K562 (cell line): Measurements from ENCODE around the gene DYNC2I2. TPM values are rescaled to one million over a fixed set of nuclear protein-coding genes. Genes with fewer than 3 reads are reported as not detected.

ENCODE experiments used
- ATAC-seq: fragments of 200-7000 bp; cut with Tn5 transposase; 3 replicates; pipeline ENCODE4 v1.9.1; 2020; ENCODE audit warnings: moderate library complexity
- BruUV-seq: library from RNA; stranded (reverse); fragments of 400-500 nt; replicated peaks from 2 replicates; lab custom pipeline; 2021; lab: Mats Ljungman, UMichigan
- CTCF ChIA-PET: fragments of 300-600 bp; formaldehyde crosslinking; extraction: SDS; loops from one replicate; lab custom pipeline; 2021; ENCODE audit warnings: low intra/inter-chr PET ratio; lab: Yijun Ruan, JAX
- POLR2A ChIA-PET: fragments of 300-600, 350-650 bp; sonication (Branson Sonifier 250); formaldehyde crosslinking; extraction: SDS; loops from one replicate; lab custom pipeline; 2021; ENCODE audit warnings: antibody characterized with exemption, inconsistent platforms; lab: Yijun Ruan, JAX
- DNase-seq, 4 experiments: peaks; one replicate each; pipeline versions ENCODE4 v3.0.0 to v3.0.0-alpha.2; 2011 to 2018; ENCODE audit warnings: low spot score in 3 of 4, mixed read lengths in 3 of 4; ENCODE audit errors: extremely low read depth in 1 of 4
- FAIRE-seq: peaks from 2 replicates; lab custom pipeline; 2011; peaks lifted over from hg19 to GRCh38; lab: Jason Lieb, UNC
- H2AFZ ChIP-seq: 2 replicates; pipeline ENCODE4 v1.6.0; 2011; ENCODE audit warnings: low read depth, low read length, control low read depth, inconsistent platforms
- H3K27ac ChIP-seq: fragments of 200-600 bp; 3 replicates; pipeline ENCODE4 v1.8.0; 2011; ENCODE audit warnings: low read depth, mild to moderate bottlenecking, control low read depth, inconsistent platforms, low read length, moderate library complexity, mixed read lengths; ENCODE audit errors: extremely low read depth
- H3K27me3 ChIP-seq, 2 experiments: fragments of 300-600 bp in 1 of 2; 2 replicates in 1 of 2; 3 replicates in 1 of 2; pipeline versions ENCODE4 v1.6.0 to v1.8.0; 2011; ENCODE audit warnings: inconsistent platforms in 2 of 2, low read length in 2 of 2, mild to moderate bottlenecking in 1 of 2, mixed read lengths in 1 of 2, moderate library complexity in 1 of 2; ENCODE audit not compliant: control insufficient read depth in 2 of 2, insufficient read depth in 2 of 2
- H3K36me3 ChIP-seq: fragments of 300-600 bp; 3 replicates; pipeline ENCODE4 v1.8.0; 2011; ENCODE audit warnings: mild to moderate bottlenecking, low read length, inconsistent platforms; ENCODE audit not compliant: control insufficient read depth, insufficient read depth
- H3K4me1 ChIP-seq, 2 experiments: fragments of 200-600 bp in 1 of 2; replicated peaks in 1 of 2; 2 replicates in 1 of 2; 3 replicates in 1 of 2; pipeline versions ENCODE4 v1.5.1 to v1.8.0; 2011; ENCODE audit warnings: inconsistent platforms in 2 of 2, low read length in 2 of 2, mild to moderate bottlenecking in 1 of 2, mixed read lengths in 1 of 2, moderate library complexity in 1 of 2; ENCODE audit not compliant: control insufficient read depth in 2 of 2, insufficient read depth in 2 of 2
- H3K4me2 ChIP-seq: 2 replicates; pipeline ENCODE4 v1.6.1; 2011; ENCODE audit warnings: low read length, control low read depth, inconsistent platforms, mixed read lengths; ENCODE audit not compliant: insufficient read depth
- H3K4me3 ChIP-seq: fragments of 200-600 bp; sonication (generic), shearing (Covaris generic); 2 replicates; pipeline ENCODE4 v1.5.1; 2016; ENCODE audit warnings: control low read depth, inconsistent platforms
- H3K79me2 ChIP-seq: fragments of 200-600 bp; 3 replicates; pipeline ENCODE4 v1.8.0; 2011; ENCODE audit warnings: low read length, inconsistent platforms; ENCODE audit not compliant: control insufficient read depth, insufficient read depth
- H3K9ac ChIP-seq, 2 experiments: 2 replicates each; pipeline versions ENCODE4 v1.6.0 to v1.6.1; 2011; ENCODE audit warnings: low read depth in 2 of 2, low read length in 2 of 2, control low read depth in 1 of 2, inconsistent platforms in 1 of 2, mild to moderate bottlenecking in 1 of 2, mixed read lengths in 1 of 2; ENCODE audit not compliant: insufficient read depth in 1 of 2
- H3K9me1 ChIP-seq: one replicate; pipeline ENCODE4 v1.6.0; 2011; ENCODE audit warnings: inconsistent platforms, mild to moderate bottlenecking, low read length, moderate library complexity; ENCODE audit not compliant: control insufficient read depth, insufficient read depth
- H3K9me3 ChIP-seq: replicated peaks from 2 replicates; pipeline ENCODE4 v1.5.1; 2011; ENCODE audit warnings: low read depth, low read length, inconsistent platforms; ENCODE audit not compliant: control insufficient read depth, insufficient read depth
- H4K20me1 ChIP-seq: replicated peaks from 2 replicates; pipeline ENCODE4 v1.6.1; 2011; ENCODE audit warnings: low read length, inconsistent platforms, mixed read lengths; ENCODE audit not compliant: control insufficient read depth, insufficient read depth
- ADNP ChIP-seq: fragments of 200-800 bp; sonication (Bioruptor generic); IDR thresholded peaks from 2 replicates; pipeline ENCODE4 v1.6.1; 2016; ENCODE audit warnings: missing genetic modification characterization, missing compliant biosample characterization
- ATF6 ChIP-seq: sonication (generic); formaldehyde crosslinking; IDR thresholded peaks from 2 replicates; pipeline ENCODE4 v1.4.0; 2020; ENCODE audit warnings: mild to moderate bottlenecking, missing genetic modification reagents
- BACH1 ChIP-seq: fragments of 200-800 bp; sonication (Bioruptor generic); IDR thresholded peaks from 2 replicates; pipeline ENCODE4 v1.6.1; 2016; ENCODE audit warnings: missing genetic modification characterization, missing compliant biosample characterization
- BMI1 ChIP-seq: fragments of 150-350 bp; IDR thresholded peaks from 2 replicates; pipeline ENCODE4 v1.6.1; 2014; ENCODE audit warnings: low read length
- BRD9 ChIP-seq: fragments of 450-650 bp; IDR thresholded peaks from 2 replicates; pipeline ENCODE4 v1.6.1; 2018; ENCODE audit warnings: low read depth; ENCODE audit not compliant: partially characterized antibody
- CEBPB ChIP-seq: fragments of 450-650 bp; IDR thresholded peaks from 2 replicates; pipeline ENCODE4 v1.6.1; 2016; ENCODE audit warnings: missing genetic modification characterization, missing compliant biosample characterization
- E2F6 ChIP-seq, 2 experiments: IDR thresholded peaks; 2 replicates each; pipeline ENCODE4 v1.6.1; 2011; ENCODE audit warnings: borderline replicate concordance in 1 of 2, control low read depth in 1 of 2, low read depth in 1 of 2, low read length in 1 of 2, mild to moderate bottlenecking in 1 of 2, mixed read lengths in 1 of 2, moderate library complexity in 1 of 2; ENCODE audit not compliant: insufficient read depth in 1 of 2, insufficient read length in 1 of 2, poor library complexity in 1 of 2, severe bottlenecking in 1 of 2; ENCODE audit errors: extremely low read depth in 1 of 2
- ESRRA ChIP-seq: fragments of 450-650 bp; IDR thresholded peaks from 2 replicates; pipeline ENCODE4 v1.6.1; 2014; ENCODE audit warnings: low read depth, mild to moderate bottlenecking, moderate library complexity, borderline replicate concordance
- FOXJ3 ChIP-seq: sonication (generic); formaldehyde crosslinking; IDR thresholded peaks from 2 replicates; pipeline ENCODE4 v1.4.0; 2020; ENCODE audit warnings: mild to moderate bottlenecking, missing genetic modification reagents
- HDGF ChIP-seq: fragments of 450-650 bp; IDR thresholded peaks from 2 replicates; pipeline ENCODE4 v1.6.1; 2016
- JUN ChIP-seq, 2 experiments: sonication (generic) in 1 of 2; formaldehyde crosslinking in 1 of 2; IDR thresholded peaks; 2 replicates each; pipeline versions ENCODE4 v1.6.1 to v1.8.0; 2012 to 2022; ENCODE audit warnings: borderline replicate concordance in 2 of 2, mild to moderate bottlenecking in 2 of 2, improper control_type of control experiment in 1 of 2, low read depth in 1 of 2, low read length in 1 of 2, missing genetic modification reagents in 1 of 2
- NCOA4 ChIP-seq: fragments of 450-650 bp; IDR thresholded peaks from 2 replicates; pipeline ENCODE4 v1.6.1; 2018; ENCODE audit warnings: mild to moderate bottlenecking; ENCODE audit not compliant: partially characterized antibody
- NFATC3 ChIP-seq: fragments of 450-650 bp; IDR thresholded peaks from 2 replicates; pipeline ENCODE4 v1.6.1; 2017; ENCODE audit warnings: mild to moderate bottlenecking
- NFRKB ChIP-seq: fragments of 450-650 bp; IDR thresholded peaks from 2 replicates; pipeline ENCODE4 v1.6.1; 2016; ENCODE audit warnings: low read depth
- NONO ChIP-seq, 2 experiments: fragments of 200-400 bp in 1 of 2; fragments of 450-650 bp in 1 of 2; formaldehyde crosslinking in 1 of 2; IDR thresholded peaks; 2 replicates each; pipeline ENCODE4 v1.6.1; 2017; ENCODE audit warnings: low read depth in 2 of 2, mild to moderate bottlenecking in 2 of 2, moderate library complexity in 2 of 2, low read length in 1 of 2
- TAF1 ChIP-seq: IDR thresholded peaks from 2 replicates; pipeline ENCODE4 v1.6.1; 2011; ENCODE audit warnings: mild to moderate bottlenecking, low read length, moderate library complexity; ENCODE audit not compliant: insufficient read depth, control insufficient read depth, severe bottlenecking; ENCODE audit errors: extremely low read depth
- WGBS: fragments of 100-300 bp; shearing (Covaris generic); methylation state at CpG from one replicate; pipeline ENCODE4 v1.1.6; 2016; ENCODE audit warnings: low coverage, mixed read lengths; ENCODE audit not compliant: insufficient coverage; ENCODE audit errors: missing lambda C conversion rate; 5-methylcytosine and 5-hydroxymethylcytosine counted together
- in situ Hi-C: fragments of 300-500 bp; cut with MboI; formaldehyde crosslinking; loops from 4 replicates; pipeline ENCODE4 v1.15.0; 2018; ENCODE audit warnings: inconsistent platforms, mixed read lengths
- intact Hi-C: fragments of 100-400 bp; cut with micrococcal nuclease; formaldehyde crosslinking; loops from 2 replicates; pipeline ENCODE4 v1.14.2; 2022
- polyA plus RNA-seq, 8 experiments: library from polyadenylated mRNA; depleted of rRNA in 4 of 8; stranded (reverse) in 5 of 8; unstranded in 3 of 8; fragments of >200 nt; fragmentation: Nextera tagmentation in 2 of 8; fragmentation: Illumina TruSeq in 1 of 8; extraction: Ambion mirVana in 2 of 8; extraction: Trizol in 1 of 8; gene quantifications; 2 replicates each; pipeline versions ENCODE4 v1.2.1 to v1.2.3, GENCODE V29; 2011 to 2014; ENCODE audit warnings: inconsistent platforms in 1 of 8, missing spikeins in 1 of 8
- total RNA-seq, 7 experiments: library from RNA; depleted of rRNA in 6 of 7; stranded (reverse); fragments of >200 nt in 6 of 7; fragmentation: Illumina TruSeq in 2 of 7; extraction: Trizol in 2 of 7; gene quantifications; 2 replicates each; pipeline versions ENCODE4 v1.2.1 to v1.2.3, GENCODE V29; 2011 to 2021; ENCODE audit warnings: low replicate concordance in 1 of 7

Gene DYNC2I2
- total and polyA plus RNA-seq, 9 of the 15 experiments (the other 6 are each of a cell fraction or from before 2014, with no cell fraction given): 1.5 to 249 (median 70.0) TPM

- peak in 1 of 2 experiments; percentile 46 for TF ChIP-seq E2F6 (IDR thresholded peaks at IDR 0.05; ENCODE audit: borderline replicate concordance in 1 of 2, extremely low read depth in 1 of 2, insufficient read depth in 1 of 2, insufficient read length in 1 of 2, low read depth in 1 of 2, low read length in 1 of 2, poor library complexity in 1 of 2, severe bottlenecking in 1 of 2)
- no peak for TF ChIP-seq NCOA4
- TF ChIP-seq FOXJ3: no peak
- peak; percentile 83 for TF ChIP-seq ADNP (tag)
- peak; percentile 71; the same call in 1 of the 2 replicates for TF ChIP-seq ESRRA
Observed at GRCh38 chr9:128702445-128702948, 45.9 kb upstream of the DYNC2I2 start, which contains the start of gene PKN3 (continued).

- H3K4me1 ChIP-seq: peaks cover 9 to 34% of the 10 kb centered on the region in 2 experiments
- no peak overlapping the region for H3K4me2 ChIP-seq
- 87% methylated on average over 10 of the region's 10 CpGs for WGBS
- ATAC-seq (no peak), DNase-seq (no peak), FAIRE-seq (no peak)
- H3K4me3 ChIP-seq: no peak overlapping the region
- peaks cover 41% of the 10 kb centered on the region for H3K36me3 ChIP-seq
- no peaks in the 10 kb centered on the region for H3K9me1 ChIP-seq
- BruUV-seq: TSS peak; percentile 63
- in situ Hi-C loops: no loop called here
- ChIA-PET POLR2A (interaction anchor here (0.8 to 3.1 kb wide), 9 partner anchors 8 to 360 kb away, joined by 3 to 65 read pairs (median 4); partner anchors contain the start of gene SET), CTCF (no interaction called here)
- no peaks in the 10 kb centered on the region for H4K20me1 ChIP-seq
- H3K9me3 ChIP-seq: no peaks in the 10 kb centered on the region
- intact Hi-C loops: loop anchor here (5.0 kb wide), 1 partner anchor 54 kb away; no protein-coding TSS in a partner anchor
- H3K79me2 ChIP-seq: peaks cover 24% of the 10 kb centered on the region
- no peak overlapping the region for H2AFZ ChIP-seq
- H3K9ac ChIP-seq: peak overlapping the region in 1 of 2 experiments; percentile 56; a peak in 1 of 4 replicates
- H3K27ac ChIP-seq: no peak overlapping the region
- no peaks in the 10 kb centered on the region for H3K27me3 ChIP-seq
- TF ChIP-seq NFATC3 (no peak), BRD9 (no peak), CEBPB (tag) (0 out of 2 replicates have a peak, but pooled peaks have one; percentile 11), JUN (IDR thresholded peaks at IDR 0.05; ENCODE audit: borderline replicate concordance, low read depth, low read length) (no peak), JUN (CRISPR knock-in tag; IDR thresholded peaks at IDR 0.05; ENCODE audit: borderline replicate concordance) (no peak), NFRKB (no peak), BACH1 (tag) (no peak), NONO (IDR thresholded peaks at IDR 0.05; ENCODE audit: low read depth in 2 of 2, low read length in 1 of 2) (no peak), TAF1 (no peak), BMI1 (no peak), HDGF (no peak), ATF6 (CRISPR knock-in tag) (no peak)
Observed at GRCh38 chr9:128701227-128701854, 44.7 kb upstream of the DYNC2I2 start.
